Activated naive CD4-positive, alpha-beta T cell (primary cell): ENCODE results near the gene DHX8.

ENCODE experiments used
- DNase-seq, 4 experiments: peaks; one replicate each; lab custom pipeline; 2025; lab: John Stamatoyannopoulos, UW

Gene DHX8

GRCh38 chr17:43548689-43549379 lies 65.1 kb downstream of the DHX8 start:
- no peak for DNase-seq

GRCh38 chr17:43549496-43549895 lies 65.7 kb downstream of the DHX8 start:
- DNase-seq, result no peak

GRCh38 chr17:43550754-43551153 lies 67.0 kb downstream of the DHX8 start:
- DNase-seq, result no peak

GRCh38 chr17:43552229-43552837 lies 68.6 kb downstream of the DHX8 start:
- DNase-seq, result no peak

GRCh38 chr17:43553573-43553972 lies 69.8 kb downstream of the DHX8 start:
- no peak for DNase-seq

- no peak for DNase-seq
These were observed 71.1 kb downstream of the DHX8 start for GRCh38 chr17:43554857-43555256.

GRCh38 chr17:43556292-43556691 lies 72.5 kb downstream of the DHX8 start:
- no peak for DNase-seq

- DNase-seq, result no peak
These were observed 75.0 kb downstream of the DHX8 start for GRCh38 chr17:43558805-43559160.

GRCh38 chr17:43559161-43559816 lies 75.5 kb downstream of the DHX8 start:
- DNase-seq, result no peak

GRCh38 chr17:43560461-43561427 lies 77.0 kb downstream of the DHX8 start:
- no peak for DNase-seq

GRCh38 chr17:43562679-43563599 lies 79.2 kb downstream of the DHX8 start:
- no peak for DNase-seq

- DNase-seq, result no peak
These were observed 80.1 kb downstream of the DHX8 start for GRCh38 chr17:43563600-43564594.

GRCh38 chr17:43568506-43569082 lies 84.8 kb downstream of the DHX8 start:
- no peak for DNase-seq

- DNase-seq, result no peak
These were observed 86.7 kb downstream of the DHX8 start for GRCh38 chr17:43570518-43570928.

GRCh38 chr17:43572368-43572980 lies 88.7 kb downstream of the DHX8 start:
- no peak for DNase-seq

- DNase-seq, result no peak
These were observed 90.0 kb downstream of the DHX8 start for GRCh38 chr17:43573579-43574321.

- DNase-seq, result no peak
These were observed 90.6 kb downstream of the DHX8 start for GRCh38 chr17:43574348-43574747.

- no peak for DNase-seq
These were observed 91.2 kb downstream of the DHX8 start for GRCh38 chr17:43574896-43575525.
